HG03342 (cell line): ENCODE data around the gene SLC25A41.

Source experiments
- ATAC-seq: cut with Tn5 transposase; IDR thresholded peaks from one replicate; pipeline ENCODE4 v1.9.1; 2021; ENCODE audit warnings: mild to moderate bottlenecking, moderate library complexity; ENCODE audit not compliant: unreplicated experiment

Gene SLC25A41

DNA sequence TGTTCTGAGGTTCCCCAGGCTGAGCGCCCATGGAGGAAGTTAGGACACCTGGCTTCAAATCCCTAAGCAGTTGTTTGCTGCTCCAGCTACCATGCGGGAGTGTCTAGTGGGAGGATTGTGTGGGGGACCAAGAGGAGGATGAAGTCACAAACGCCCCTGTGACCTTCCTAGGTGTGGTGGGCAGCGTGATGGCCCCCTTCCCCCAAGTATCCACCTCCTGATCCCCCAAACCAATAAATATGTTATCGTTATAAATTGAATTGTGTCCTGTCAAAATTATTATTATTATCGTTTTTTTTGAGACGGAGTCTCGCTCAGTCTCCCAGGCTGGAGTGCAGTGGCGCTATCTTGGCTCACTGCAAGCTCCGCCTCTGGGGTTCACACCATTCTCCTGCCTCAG is at the start of gene SLC25A41:
TSS of gene SLC25A41 (minus strand) at position 101 of the 400 bp plus-strand sequence. CDS start at position 31, 70 bp downstream.
- ATAC-seq, result no peak

DNA sequence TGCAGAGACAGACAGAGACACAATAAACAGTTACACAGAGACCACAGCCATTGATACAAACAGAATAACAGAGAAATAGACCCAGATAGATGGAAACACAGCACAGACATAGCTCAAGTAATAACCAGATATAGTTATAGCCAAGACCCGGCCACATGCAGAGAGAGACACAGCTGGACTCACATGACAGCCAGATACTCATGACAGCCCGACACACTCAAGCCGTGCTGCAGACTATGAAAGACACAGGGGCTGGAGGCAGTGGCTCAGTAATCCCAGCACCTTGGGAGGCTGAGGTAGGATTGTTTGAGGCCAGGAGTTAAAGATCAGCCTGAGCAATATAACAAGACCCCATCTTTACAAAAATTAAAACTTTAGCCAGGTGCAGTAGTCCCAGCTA is 49.7 kb upstream of the SLC25A41 start:
- no peak for ATAC-seq

- no peak for ATAC-seq
Measured at GRCh38 chr19:6482343-6482686, 48.8 kb upstream of the SLC25A41 start.

DNA sequence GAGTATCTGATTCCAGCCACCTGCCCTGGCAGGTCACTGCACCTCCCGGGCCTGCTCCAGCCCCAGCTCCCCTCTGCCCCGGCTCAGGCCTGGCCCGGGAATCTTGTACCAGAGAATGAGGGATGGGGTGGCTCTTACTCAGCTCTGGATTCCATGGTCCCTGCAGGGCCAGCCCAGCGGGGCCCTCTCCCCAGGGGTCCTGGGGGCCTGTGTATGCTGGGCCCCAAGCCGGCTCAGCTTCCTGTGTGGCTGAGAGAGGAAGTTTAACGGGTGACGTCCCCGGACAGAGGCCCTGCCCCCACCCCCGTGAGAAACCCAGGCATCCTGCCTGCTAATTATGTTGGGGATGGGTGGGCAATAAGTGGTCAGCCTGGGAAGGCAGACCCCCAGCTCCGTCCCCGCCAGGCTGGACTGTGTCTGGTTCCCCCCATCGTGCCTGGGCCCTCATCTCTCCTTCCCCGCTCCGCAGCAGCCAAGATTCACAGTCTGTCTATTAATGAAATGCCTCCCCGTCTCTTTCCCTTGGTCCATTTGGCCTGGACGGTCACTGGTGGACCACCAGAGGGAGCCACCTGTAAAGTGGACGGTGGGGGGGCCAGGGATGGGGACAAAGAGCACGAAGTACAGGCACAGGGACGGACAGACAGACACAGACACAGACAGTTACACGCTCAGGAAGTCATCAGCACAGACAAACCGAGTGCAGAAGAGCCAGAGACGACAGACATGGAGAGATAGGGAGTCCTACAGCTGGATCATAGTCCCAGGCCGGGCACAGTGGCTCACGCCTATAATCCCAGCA is 48.2 kb upstream of the SLC25A41 start, which contains the start of gene DENND1C:
TSS of gene DENND1C (minus strand) at position 247 of the 802 bp plus-strand sequence. CDS start at position 155, 92 bp downstream.
- ATAC-seq, result no peak

DNA sequence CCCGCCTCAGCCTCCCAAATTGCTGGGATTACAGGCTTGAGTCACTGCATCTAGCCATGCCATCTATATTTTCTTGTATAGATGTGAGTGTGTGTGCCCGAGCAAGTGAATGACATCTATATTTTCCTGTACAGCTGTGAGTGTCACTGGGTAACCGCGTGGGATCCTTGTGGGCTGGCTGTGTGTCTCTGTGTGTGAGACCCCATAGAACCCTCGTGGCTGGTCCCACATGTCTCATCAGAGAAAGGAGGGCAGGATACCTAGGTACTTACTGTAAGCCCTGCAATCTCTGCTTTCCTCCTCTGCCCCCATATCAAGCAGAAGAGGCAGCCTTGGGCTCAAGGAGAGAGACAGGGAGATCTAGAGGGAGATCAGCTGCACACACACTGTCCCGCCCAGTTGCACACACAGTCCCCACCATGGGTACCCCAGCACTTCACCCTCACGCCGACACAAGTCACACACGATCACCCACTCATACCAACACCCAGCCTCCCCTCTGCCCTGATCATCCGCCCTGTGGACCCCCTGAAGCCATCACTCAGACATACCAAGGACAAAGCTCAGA is 47.4 kb upstream of the SLC25A41 start:
- no peak for ATAC-seq

- no peak for ATAC-seq
Measured at GRCh38 chr19:6479836-6480398, 46.4 kb upstream of the SLC25A41 start.

GRCh38 chr19:6478815-6479214 is 45.3 kb upstream of the SLC25A41 start:
- ATAC-seq, result no peak

- no peak for ATAC-seq
Measured at GRCh38 chr19:6476896-6477431, 43.4 kb upstream of the SLC25A41 start.

DNA sequence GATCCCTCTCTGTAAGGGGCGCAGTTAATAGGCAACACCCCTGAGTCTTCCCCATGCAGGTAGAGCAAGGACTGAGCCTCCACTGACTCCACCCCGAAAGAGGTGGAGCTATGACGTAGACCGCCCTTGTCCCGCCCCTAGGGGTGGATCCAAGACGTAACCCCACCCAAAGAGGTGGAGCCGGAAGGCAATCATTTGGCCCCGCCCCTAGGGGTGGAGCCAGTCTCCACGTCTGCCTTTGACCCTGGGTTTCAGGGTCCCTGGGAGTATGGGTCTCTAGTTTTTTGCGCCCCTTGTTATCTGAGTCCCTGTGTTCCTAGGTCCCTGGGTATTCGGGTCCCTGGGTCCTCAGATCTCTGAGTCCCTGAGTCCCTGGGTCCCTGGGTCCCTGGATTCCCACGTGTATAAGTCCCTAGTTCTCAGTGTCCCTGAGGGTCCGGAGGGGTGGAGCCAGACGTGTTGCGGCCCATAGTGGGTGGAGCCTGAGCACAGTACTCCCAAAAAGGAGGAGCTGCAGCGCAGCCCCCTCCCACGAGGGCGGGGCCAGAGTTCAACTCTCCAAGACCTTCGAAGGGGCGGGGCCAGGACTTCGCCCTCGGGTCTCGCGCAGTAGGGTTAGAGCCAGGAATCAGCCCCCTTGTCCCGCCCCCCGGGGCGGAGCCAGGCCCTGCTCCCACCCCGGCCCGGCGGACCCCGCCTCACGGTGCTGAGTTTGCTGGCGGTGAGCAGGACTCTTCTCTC is 42.8 kb upstream of the SLC25A41 start:
- no peak for ATAC-seq

GRCh38 chr19:6475321-6476108 is 42.0 kb upstream of the SLC25A41 start:
- no peak for ATAC-seq

- no peak for ATAC-seq
Measured at GRCh38 chr19:6473647-6474046, 40.1 kb upstream of the SLC25A41 start.

DNA sequence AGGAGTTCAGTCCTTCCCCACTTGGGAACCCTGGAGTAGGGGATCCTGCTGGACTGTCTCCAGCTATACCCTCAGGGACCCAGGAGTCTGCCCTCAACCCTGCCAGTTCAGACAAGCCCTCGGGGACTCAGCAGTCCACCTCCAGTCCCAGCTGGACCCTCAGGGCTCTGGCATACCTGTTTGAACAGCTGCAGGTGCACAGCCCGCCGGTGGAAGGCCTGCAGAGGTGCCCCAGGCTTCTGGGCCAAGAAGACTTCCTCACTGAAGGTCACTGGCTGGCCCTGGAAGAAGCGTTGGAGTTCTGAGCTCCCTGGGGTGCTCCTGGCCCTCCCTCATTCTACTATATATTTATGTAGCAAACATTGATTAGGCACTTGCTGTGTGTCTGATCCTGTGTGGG is 39.1 kb upstream of the SLC25A41 start:
- no peak for ATAC-seq

DNA sequence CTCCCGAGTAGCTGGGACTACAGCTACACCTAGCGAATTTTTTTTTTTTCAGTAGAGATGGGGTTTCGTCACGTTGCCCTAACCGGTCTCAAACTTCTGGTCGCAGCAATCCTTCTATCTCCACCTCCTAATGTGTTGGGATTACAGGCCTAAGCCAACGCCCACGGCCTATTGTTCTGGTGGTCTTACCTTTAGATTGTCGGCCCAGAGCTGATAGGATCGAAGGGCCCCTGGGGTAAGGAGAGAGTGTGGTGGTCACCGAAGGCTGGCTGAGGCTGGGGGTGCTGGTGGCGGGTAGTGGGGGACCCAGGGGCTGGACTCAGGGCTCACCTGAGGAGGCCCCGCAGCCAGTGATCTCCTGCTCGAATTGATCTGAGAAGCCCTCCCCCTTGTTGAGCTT is 37.5 kb upstream of the SLC25A41 start:
- no peak for ATAC-seq

DNA sequence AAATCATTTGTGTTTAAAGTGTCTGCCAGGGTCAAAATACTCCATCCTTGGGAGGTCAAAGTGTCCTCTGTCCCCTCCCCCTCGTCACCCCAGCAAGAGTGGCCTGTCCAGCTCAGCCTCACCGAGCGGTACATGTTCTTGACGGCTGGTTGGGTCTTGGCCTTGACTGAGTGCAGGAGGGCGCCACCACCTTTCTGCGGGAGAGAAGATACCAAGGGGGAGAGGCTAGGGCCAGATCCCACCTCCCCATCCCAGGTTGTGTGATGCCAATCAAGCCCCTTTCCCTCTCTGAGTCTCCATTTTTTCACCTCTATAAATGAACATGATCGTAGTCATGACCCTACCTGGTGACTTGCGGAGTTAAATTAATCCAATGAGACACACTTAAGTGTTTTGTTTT is 36.6 kb upstream of the SLC25A41 start:
- no peak for ATAC-seq

DNA sequence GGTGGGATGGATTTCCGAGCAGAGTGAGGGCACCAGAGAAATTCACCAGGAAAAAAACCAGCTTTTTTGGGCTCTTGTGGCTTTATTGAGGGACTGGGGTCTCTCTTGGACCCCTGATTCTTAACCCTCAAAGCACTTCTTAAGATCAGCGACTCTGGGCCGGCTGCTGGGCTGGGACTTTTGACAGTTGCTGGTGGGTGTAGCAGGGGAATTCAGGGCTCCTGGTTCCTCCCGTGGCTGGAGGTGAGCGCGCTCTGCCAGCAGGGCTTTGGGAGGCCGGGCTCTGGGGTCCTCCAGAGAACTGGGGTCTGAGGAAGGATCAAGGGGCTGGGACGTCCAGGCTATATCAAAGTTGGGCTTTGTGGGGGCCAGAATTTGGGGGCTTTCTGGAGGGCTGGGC is 33.8 kb upstream of the SLC25A41 start:
- ATAC-seq, result no peak

- ATAC-seq, result no peak
Measured at GRCh38 chr19:6466526-6467248, 33.1 kb upstream of the SLC25A41 start.

DNA sequence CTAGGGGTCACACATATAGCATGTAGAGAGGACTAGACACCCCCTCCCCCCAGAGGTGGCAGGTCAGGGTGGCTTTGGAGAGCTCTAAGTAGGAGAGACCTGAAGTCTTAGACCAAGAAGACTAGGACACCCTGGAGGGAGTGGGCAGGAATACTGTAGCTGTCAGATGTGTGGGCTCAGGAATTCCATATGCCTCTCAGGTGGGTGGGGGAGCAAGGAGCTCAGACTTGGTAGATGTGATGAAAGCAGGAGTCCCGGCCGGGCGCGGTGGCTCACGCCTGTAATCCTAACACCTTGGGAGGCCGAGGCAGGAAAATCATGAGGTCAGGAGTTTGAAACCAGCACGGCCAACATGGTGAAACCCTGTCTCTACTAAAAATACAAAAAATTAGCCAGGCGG is 32.1 kb upstream of the SLC25A41 start:
- no peak for ATAC-seq

GRCh38 chr19:6465006-6465405 is 31.4 kb upstream of the SLC25A41 start:
- ATAC-seq, result no peak

GRCh38 chr19:6464070-6464873 is 30.7 kb upstream of the SLC25A41 start, which contains the start of gene CRB3:
TSS of gene CRB3 (plus strand) at chr19:6464271. CDS start at chr19:6464702, 431 bp downstream.
- ATAC-seq, result no peak
